Measurements from ENCODE around the gene OR6S1.
"Not testable (repeated sequence)": the region's sequence is repeated elsewhere in the genome, so short reads cannot be mapped to it uniquely, and the experiment has no call there.

Gene OR6S1

DNA sequence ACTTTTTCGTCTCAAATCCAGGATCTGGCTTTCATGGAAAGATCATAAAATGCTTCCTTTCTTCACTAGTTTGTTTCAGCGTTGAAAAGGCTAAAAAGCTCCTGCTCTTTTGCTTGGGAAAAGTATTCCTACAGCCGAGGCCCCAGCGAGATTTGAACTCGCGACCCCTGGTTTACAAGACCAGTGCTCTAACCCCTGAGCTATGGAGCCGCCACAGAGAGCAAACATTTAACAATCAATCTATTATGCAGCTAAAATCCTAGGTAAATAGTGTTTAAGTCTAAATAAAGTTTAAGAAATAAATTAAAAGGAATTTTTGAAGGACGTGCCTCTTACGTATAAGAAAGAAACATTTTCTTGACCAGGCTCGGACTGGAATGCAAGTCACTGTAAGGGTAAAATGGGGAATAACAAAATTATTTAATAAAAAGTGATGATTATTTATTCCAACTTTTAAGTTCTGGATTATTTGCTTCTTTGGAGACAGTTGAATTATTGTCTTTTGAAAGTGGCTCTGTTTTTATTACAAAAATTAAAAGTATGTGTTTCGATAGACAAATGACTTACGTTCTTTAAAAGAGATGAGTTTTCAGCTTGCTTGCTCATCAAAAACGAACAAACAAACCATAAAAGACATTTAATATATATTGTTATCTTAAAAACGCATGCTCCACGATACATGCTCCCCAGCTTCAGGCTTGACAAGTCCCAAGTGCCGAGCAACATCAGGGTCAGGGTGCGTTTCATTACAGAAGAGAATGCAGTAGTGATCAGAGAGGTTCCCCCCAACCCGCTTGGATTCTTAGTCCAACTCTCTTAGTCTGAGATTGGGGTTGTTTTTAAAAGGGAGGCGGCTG is 10.2 kb downstream of the OR6S1 start:
- DNase-seq = peak; percentile 36 to 71 (median 48)

DNA sequence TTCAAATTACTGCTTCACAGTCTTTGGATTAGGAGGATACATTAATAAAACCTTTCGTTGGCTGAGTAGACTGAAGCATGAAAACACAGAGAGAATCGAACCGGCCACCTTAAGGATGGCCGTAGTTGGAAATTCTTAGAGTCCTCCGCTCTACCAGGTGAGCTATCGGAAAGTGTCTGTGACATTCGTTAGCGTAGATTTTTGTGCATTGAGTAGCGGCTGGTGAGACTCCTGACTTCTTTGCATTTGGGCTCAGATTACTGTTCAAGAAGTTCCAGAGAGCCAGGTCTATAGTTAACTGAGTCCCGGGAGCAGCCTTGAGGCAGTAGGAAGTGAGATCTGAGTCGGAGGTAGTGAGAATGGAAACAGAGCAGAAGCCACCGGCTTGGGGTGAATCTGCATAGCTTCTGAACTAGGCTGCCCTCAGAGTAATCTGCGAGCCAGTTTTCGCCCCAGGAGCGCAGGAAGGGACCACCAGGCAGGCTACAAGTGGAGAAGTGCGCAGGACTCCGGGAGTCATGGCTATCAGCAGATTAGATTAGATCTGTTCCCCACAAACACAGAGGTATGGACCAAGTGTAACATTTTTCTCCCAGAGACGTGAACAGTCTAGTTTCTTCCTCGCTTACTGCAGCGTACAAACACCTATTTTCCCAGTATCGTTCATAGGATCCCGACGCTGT is 11.0 kb downstream of the OR6S1 start:
- DNase-seq = peak; percentile 13 to 61 (median 32)

DNA sequence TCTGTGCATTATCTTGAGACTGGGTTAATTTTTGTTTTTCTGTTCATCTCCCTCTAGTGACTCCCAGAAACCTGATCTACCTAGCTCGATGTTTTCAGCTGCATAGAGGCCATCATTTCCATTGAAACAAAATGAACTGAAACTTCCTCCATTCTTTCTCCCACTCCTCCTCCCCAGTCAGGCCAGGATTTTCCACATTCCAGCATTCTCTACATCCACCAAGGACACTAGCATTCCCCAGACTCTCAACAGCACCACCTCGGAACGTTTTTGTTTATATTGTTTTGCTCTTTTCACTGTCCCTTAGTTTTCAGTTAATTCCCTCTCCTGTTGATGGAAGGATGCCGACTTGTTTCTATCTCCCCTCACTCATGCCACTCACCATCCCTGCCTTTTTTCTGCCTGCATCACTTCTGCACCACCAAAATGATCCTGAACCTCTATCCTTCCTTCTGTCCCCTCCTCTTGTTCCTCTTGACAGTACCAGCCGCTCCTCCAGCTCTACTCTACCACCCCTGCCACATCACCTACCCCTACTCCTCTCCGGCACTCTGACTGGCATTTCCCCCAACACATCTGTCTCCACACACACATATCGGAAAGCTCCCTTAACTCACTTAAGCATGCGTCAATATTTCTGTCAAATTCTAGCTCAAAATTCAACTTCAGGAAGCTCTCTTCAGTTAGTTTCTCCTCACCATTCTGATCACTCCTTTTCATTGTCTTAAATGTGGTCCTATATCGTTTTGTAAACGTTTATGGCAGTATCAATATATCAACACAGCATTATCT is 13.2 kb downstream of the OR6S1 start:
- DNase-seq = no peak

DNA sequence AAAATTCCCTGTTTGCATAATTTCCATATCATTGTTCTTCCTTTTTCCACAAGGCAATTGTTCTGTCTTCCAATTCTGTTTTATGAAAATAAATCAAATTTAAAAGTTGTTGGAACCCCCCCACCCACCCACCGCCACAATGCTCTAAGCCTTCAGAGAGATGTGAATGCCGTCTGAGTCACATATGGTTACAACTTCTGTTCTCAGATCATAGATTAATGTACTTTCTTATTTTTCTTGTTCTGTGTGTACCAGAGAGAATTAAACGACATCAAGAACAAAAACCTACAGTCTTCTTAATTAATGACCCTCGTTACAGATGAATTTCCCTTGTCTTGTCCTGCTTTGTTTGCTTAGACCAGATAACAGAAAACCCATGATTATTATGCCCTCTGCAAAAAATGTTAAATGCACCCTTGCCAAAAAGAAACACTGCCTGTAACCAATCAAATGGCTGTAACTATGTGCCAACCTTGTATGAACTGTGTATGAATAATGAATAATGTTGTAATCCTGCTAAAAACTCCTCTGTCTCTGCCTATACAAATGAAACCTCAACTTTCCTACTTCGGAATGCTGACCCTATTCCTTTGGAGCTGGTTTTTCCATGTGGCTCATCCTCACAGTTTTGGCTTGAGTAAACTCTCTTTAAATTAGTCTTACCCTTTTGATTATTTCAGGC is 14.0 kb downstream of the OR6S1 start:
- DNase-seq = no peak

DNA sequence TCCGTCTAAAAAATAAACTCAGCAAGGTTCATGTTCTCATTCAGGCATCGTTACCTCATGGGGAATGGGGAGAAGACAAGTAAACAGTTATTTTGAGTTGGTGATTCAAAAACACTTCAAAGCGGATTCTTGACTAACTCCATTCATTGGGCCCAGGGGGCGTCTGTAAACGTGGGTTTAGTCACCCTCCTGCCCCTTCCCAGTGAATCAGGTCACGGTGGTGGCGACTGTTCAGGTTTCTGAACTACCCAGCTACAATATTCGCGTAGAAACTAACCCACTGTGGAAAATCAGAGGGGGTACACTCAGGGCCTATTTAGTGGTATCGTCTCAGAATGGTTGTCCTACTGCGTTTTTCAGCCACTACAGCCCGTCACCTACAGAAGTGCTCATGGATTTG is 15.2 kb downstream of the OR6S1 start:
- DNase-seq = peak in 1 of 6 experiments; percentile 10

DNA sequence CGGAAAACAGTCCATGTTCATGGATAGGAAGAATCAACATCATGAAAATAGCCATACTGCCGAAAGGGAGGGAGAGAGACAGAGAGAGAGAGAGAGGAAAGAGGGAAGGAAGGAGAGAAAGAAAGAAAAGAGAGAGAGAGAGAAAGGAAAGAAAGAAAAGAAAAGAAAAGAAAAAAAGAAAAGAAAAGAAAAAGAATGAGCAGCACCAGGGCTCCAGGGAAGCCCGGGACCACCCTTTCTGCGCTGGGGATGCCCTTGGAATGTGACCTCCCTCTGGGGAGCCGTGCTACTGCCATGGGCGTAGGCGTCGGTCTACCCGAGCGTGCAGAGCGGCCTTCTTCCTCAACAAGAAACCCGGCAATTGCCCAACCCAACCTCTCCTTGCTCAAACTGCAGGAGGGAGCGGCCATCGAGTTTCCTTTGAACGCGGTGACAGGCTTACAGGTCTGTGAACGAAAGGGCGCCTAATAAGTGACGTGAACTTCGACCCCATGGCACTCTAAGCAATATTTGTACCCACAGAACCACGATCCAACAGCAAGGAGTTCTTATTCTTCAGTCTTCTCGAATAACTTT is 16.9 kb downstream of the OR6S1 start:
- peak in 3 of 6 experiments; percentile 31 to 51 (median 32) for DNase-seq

DNA sequence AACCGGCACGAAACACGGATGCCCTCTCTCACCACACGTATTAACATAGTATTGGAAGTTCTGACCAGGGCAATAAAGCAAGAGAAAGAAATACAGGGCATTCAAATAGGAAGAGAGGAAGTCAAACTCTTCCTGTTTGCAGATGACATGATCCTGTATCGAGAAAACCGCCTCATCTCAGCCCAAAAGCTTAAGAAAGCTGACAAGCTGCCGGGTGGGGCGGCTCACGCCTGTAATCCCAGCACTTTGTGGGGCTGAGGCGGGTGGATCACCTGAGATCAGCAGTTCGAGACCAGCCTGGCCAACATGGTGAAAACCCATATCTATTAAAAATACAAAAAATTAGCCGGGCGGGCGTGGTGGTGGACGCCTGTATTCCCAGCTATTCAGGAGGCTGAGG is 17.7 kb downstream of the OR6S1 start:
- DNase-seq = peak in 1 of 6 experiments; percentile 9

DNA sequence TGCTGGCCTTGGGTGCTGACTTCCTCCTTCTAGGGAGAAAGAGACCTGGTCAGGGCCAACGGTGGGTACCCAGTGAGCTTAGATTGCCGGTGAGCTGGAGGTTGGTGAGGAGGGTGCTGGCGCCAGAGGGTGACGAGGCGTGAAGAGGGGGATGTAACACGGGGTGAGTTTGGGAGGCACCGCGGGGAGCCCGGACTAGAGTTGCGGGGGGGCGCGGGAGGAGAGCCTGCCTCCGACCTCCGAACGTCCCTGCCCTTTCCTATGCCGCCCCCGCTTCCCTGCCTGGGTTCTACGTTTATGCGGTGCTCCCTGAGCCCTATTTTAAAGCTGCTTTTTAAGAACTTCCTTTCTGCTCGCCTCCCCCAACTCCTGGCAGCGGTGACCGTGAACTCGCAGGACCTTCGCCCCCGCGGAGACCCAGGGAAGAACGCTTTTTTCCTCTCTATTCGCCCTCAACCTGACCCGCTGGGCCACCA is 18.6 kb downstream of the OR6S1 start:
- DNase-seq = peak in 1 of 6 experiments; percentile 14

DNA sequence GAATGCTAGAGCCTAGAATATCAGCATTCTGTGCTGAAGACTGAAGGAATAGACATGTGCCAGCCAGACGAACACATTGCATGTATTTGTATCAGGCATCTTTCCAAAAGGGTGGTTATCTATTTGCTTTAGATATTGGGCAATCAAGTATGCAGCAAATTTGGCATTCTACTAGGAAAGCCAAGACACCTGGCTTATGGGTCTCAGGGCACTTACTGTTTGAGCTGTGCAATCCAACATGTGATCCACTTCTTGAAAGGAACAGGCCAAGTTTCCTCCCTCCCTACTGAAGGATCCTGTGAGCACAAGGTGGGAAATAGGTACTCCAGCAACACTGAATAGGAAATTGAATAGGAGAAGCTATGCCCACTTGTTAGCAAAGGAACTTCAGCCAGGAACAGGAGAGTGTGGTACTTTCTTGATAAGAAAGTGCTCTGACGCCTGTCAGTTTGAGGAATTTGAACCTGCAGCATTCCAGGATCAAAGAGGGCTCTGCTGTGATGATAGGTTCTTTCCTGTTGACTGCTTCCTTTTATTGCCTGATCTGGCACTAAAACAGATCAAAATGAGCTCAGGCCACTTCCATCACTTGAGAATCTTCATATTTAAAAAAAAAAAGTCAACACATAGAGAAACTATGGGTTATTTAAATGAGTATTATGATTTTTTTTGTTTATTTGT is 20.6 kb downstream of the OR6S1 start:
- DNase-seq = no peak

DNA sequence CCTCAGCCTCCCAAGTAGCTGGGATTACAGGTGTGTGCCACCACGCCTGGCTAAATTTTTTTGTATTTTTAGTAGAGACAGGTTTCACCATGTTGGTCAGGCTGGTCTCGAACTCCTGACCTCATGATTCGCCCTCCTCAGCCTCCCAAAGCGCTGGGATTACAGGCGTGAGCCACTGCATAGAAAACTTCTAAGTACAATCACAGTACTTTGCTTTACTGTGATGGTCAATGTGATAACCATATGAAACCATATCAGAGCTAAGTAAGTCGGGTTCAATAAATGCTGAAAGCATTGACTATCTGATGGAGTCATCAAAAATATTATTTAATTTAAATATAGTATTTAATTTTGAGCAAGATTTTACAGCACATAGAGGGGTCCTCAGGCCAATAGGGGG is 21.8 kb downstream of the OR6S1 start:
- DNase-seq = not testable (repeated sequence)

DNA sequence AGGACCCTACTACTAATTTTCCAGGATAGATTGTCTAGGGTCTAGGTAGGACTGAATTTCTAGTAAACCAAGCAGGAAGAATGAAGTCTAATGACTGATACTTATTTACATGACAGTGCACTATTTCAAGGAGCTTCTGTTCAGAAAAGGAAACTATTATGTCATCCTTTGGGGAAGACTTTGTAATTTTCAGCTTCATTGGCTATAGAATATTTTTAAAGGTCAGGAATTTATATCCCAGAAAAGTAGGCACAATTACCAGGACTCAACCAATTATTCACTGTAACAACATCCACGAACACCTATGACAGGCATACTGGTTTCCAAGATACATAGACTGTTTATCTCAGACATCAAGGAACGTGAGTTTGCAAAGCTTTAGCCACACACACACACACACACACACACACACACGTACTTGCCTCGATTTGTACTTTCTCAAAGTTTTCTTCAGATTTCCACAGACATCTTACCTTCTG is 23.2 kb downstream of the OR6S1 start:
- no peak for DNase-seq

DNA sequence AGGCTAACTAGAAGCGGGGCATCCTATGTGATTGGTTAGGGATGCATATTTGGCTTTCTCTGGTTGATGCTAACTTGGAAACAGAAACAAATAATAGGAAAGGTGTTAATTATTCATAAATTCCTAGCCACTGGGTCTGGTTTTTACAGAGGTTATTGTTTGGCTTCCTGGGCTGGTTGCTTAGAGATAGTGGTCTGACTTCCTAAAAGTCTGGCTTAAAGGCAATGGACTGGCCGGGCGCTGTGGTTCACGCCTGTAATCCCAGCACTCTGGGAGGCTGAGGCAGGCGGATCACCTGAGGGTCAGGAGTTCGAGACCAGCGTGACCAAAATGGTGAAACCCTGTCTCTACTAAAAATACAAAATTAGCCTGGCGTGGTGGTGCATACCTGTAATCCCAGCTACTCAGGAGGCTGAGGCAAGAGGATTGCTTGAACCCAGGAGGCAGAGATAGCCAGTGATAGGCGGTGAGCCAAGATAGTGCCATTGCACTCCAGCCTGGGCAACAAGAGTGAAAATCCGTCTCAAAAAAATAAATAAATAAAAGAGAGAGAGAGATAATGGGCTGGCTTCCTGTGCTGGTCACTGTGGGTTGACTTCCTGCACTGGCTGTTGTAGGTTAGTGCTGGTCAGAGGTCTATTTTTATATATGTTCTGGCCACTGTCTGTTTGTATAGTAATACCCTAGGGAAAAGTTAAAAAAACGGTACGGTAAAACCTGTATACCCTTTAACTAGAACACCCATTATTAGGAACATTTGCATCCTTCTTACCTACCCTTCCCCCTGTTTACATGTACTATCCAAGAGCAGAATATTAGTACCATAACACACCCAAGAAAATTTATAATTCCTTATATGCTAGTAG is 24.1 kb downstream of the OR6S1 start:
- DNase-seq = no peak

DNA sequence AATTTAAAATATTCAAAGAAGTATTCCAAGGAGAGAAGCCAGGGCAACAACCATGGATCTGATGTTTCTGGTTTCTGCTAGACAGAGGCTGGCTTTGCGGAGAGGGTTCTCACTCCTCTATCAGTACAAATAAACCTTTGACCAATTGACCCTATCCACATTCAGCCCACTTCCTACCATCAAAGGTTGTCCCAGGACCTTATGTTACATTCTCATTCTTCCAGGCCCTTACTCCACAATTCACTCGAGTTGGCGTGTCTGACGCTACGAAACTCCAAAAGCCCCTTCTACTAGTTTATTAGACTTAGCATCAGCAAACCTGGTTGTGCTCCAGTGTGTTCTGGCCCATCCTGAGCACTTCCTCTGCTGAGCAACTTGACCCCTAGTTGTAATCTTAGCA is 25.5 kb downstream of the OR6S1 start:
- DNase-seq = no peak

DNA sequence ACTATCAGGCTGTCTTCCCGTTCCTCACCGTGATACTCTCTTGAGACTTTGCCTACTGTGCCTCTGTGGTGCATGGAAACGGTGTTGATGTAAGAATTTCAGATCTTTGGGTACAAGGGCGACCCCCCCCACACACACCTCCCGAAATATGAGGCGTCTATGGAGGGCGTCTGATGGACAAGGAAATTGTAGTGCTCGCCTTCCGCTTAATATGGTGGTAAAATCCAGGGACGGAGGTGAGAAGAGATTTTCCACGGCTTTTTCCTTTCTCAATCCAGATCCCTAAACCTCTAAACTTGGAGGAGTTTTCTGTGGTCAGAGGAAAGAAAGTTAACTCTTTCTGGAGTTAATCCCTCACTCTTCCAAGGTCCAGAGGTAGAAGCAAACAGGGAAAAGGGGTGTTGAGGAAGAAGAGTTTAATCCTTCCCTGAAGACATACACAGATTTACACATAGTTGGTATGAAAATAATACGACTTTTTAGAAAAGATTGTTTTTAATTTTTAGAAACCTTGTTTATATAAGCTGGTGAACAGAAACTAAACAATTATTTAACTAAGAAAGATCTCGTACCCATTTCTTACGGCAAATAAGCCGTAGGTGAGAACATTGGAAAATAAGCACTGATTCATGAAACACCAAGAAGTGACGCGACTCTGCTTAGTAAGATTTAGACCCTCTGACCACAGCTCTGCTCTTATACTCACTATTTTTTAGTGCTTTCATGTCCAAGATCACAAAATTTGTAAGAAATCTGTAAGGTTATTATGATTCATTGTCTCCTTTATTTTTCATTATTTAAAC is 27.3 kb downstream of the OR6S1 start:
- DNase-seq = peak in 1 of 6 experiments; percentile 27

DNA sequence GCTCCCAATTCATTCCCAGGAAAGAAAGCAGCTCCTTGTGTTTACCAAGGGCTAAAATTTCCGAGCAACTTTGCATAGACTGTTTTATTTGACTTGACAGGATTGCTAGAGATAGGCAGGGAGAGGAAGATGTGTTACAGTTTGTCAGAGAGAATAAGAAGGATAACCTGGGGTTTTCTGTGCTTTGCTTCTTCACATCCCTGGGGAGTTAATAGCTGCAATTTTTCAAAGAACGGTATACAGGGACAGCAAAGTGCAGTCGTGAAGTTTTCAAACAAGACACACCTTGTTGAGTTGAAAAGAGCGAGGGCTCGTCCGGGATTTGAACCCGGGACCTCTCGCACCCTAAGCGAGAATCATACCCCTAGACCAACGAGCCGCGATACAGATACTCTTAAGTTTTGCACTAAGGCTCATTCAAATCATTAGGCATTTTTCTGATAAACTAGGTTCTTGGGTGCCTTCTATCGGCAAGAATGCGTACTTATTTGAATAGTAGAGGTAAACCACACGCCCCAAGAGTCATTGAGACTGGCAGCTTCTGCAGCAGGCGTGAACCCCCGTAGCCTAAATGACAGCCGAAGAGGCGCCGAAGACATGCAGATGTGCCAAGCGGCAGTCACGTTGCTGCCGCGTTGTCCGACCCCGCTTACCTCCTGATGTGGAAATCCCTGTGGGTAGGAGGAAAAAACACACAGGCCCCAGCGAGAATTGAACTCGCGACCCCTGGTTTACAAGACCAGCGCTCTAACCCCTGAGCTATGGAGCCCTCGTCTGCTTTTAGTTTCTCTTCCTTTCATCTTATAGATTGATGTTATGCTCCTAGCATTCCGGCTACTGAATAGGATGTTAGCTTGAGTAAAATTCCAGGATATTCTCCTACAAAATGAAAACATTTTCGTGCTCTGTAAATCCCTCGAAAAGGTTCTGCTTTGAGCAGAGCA is 28.1 kb downstream of the OR6S1 start:
- DNase-seq = peak; percentile 75 to 98 (median 88)

DNA sequence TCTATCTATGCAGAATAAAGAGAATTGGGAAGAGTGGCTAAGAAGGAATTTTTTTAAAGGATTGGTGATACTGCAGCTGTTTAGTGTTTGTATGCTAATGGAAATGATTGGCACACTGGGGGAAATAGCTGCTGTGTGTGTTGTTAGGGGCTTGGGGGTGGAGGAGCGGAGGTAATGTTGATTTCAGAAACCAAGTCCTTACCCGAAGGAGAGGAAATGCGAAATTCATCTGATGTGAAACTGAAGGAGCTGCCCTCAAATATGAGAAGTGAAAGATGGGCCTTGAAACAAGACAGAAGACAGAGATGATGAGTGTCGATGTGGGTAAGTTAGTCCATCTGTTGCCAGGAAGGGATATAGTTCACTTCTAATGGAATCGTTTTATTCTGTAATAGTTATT is 29.1 kb downstream of the OR6S1 start:
- peak in 3 of 6 experiments; percentile 18 to 27 (median 21) for DNase-seq

DNA sequence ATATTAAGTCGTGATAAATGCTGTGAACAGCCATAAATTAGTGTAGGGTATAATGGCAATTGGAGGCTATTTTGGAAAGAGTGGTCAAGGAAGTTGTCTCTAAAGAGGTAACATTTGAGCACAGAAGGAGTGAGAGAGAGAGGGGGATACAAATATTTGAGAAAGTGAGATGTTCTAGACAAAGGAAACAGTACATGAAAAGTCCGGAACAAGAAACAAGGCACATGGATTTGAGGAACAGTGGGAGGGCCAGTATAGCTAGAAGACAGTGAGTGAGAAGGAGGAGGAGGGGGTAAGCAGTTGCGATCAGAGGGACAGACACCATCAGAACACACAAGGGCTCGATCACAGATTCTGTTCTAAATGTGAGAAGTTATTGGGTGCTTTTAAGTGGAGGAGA is 30.2 kb downstream of the OR6S1 start:
- DNase-seq = no peak
